ENCODE results near the gene MRPS11.

- TF ChIP-seq CTCF (IDR thresholded peaks at IDR 0.05; ENCODE audit: control extremely low read depth in 1 of 3, insufficient read depth in 1 of 3, low read depth in 1 of 3, low read length in 3 of 3) (peak; percentile 28 to 63 (median 45); a peak in 3 of 4 replicates), FOSL1 (IDR thresholded peaks at IDR 0.05; ENCODE audit: insufficient read depth, low read depth, low read length) (no peak), USF2 (IDR thresholded peaks at IDR 0.05; ENCODE audit: low read length) (no peak), TAF1 (IDR thresholded peaks at IDR 0.05; ENCODE audit: low read depth, low read length) (no peak), POLR2A (IDR thresholded peaks at IDR 0.05; ENCODE audit: control extremely low read depth in 1 of 2, low read depth in 2 of 2, low read length in 2 of 2) (no peak), BACH1 (IDR thresholded peaks at IDR 0.05; ENCODE audit: low read length) (no peak), KDM5A (IDR thresholded peaks at IDR 0.05; ENCODE audit: low read length) (no peak), TCF12 (IDR thresholded peaks at IDR 0.05; ENCODE audit: low read depth, low read length) (no peak), POLR2AphosphoS5 (IDR thresholded peaks at IDR 0.05; ENCODE audit: low read depth, low read length) (no peak)
Observed at GRCh38 chr15:88489321-88489720, 21.8 kb downstream of the MRPS11 start.

All from H1 (cell line).